ENCODE measurements around the gene PPIE.

DNA sequence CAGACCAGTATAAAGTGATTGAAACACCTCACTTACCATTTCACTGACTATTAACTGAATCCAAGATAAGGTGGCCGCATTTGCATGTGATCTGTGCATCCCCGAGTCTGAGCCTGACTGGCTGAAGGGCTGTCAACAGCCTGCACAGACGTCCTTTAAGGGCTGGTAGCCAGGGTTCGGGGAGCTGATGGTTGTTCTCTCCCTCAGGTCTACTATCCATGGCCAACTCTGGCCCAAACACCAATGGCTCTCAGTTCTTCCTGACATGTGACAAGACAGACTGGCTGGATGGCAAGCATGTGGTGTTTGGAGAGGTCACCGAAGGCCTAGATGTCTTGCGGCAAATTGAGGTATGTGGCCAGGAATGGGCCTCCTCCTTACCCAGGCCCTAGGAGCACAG lies 14.0 kb downstream of the PPIE start:
- TF ChIP-seq, protein P1, sequence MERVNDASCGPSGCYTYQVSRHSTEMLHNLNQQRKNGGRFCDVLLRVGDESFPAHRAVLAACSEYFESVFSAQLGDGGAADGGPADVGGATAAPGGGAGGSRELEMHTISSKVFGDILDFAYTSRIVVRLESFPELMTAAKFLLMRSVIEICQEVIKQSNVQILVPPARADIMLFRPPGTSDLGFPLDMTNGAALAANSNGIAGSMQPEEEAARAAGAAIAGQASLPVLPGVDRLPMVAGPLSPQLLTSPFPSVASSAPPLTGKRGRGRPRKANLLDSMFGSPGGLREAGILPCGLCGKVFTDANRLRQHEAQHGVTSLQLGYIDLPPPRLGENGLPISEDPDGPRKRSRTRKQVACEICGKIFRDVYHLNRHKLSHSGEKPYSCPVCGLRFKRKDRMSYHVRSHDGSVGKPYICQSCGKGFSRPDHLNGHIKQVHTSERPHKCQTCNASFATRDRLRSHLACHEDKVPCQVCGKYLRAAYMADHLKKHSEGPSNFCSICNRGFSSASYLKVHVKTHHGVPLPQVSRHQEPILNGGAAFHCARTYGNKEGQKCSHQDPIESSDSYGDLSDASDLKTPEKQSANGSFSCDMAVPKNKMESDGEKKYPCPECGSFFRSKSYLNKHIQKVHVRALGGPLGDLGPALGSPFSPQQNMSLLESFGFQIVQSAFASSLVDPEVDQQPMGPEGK (CRISPR knock-in tag; IDR thresholded peaks at IDR 0.05; ENCODE audit: borderline replicate concordance) = no peak
- no peak for TF ChIP-seq TSHZ2 (CRISPR knock-in tag; IDR thresholded peaks at IDR 0.05)
